KOPT-K1 (cell line): ENCODE results near the gene WNT5A.

Source experiments
- H3K27ac ChIP-seq: fragments of 200-600 bp; sonication (generic); 2 replicates; pipeline ENCODE4 v1.5.1; 2016; ENCODE audit warnings: antibody characterized with exemption, mild to moderate bottlenecking, low read depth, low read length; ENCODE audit not compliant: poor library complexity, severe bottlenecking
- H3K36me3 ChIP-seq: fragments of 200-600 bp; sonication (generic); 2 replicates; pipeline ENCODE4 v1.5.1; 2017; ENCODE audit warnings: antibody characterized with exemption, mild to moderate bottlenecking, low read length, moderate library complexity; ENCODE audit not compliant: insufficient read depth
- H3K9me3 ChIP-seq: fragments of 200-600 bp; sonication (generic); 2 replicates; pipeline ENCODE4 v1.5.1; 2017; ENCODE audit warnings: antibody characterized with exemption, low read length, mild to moderate bottlenecking; ENCODE audit not compliant: insufficient read depth, poor library complexity, severe bottlenecking

The WNT5A gene

GRCh38 chr3:55454611-55455010 is 32.5 kb downstream of the WNT5A start:
- no peaks in the 10 kb centered on the region for H3K36me3 ChIP-seq
- no peaks in the 10 kb centered on the region for H3K9me3 ChIP-seq
- no peak overlapping the region for H3K27ac ChIP-seq

GRCh38 chr3:55453886-55454496 is 33.1 kb downstream of the WNT5A start:
- Histone ChIP-seq H3K27ac (no peak overlapping the region), H3K9me3 (no peaks in the 10 kb centered on the region), H3K36me3 (no peaks in the 10 kb centered on the region)

- Histone ChIP-seq H3K27ac (no peak overlapping the region), H3K36me3 (no peaks in the 10 kb centered on the region), H3K9me3 (no peaks in the 10 kb centered on the region)
These were observed 34.2 kb downstream of the WNT5A start for GRCh38 chr3:55452886-55453285.

GRCh38 chr3:55449527-55449926 is 37.6 kb downstream of the WNT5A start:
- Histone ChIP-seq H3K27ac (no peak overlapping the region), H3K9me3 (no peaks in the 10 kb centered on the region), H3K36me3 (no peaks in the 10 kb centered on the region)

GRCh38 chr3:55446850-55447249 is 40.3 kb downstream of the WNT5A start:
- Histone ChIP-seq H3K9me3 (no peaks in the 10 kb centered on the region), H3K27ac (no peak overlapping the region), H3K36me3 (no peaks in the 10 kb centered on the region)

GRCh38 chr3:55445551-55445950 is 41.6 kb downstream of the WNT5A start:
- no peaks in the 10 kb centered on the region for H3K9me3 ChIP-seq
- H3K27ac ChIP-seq = no peak overlapping the region
- no peaks in the 10 kb centered on the region for H3K36me3 ChIP-seq

- H3K9me3 ChIP-seq = no peaks in the 10 kb centered on the region
- H3K36me3 ChIP-seq = no peaks in the 10 kb centered on the region
- H3K27ac ChIP-seq = no peak overlapping the region
These were observed 43.8 kb downstream of the WNT5A start for GRCh38 chr3:55443346-55443745.

- Histone ChIP-seq H3K27ac (no peak overlapping the region), H3K9me3 (no peaks in the 10 kb centered on the region), H3K36me3 (no peaks in the 10 kb centered on the region)
These were observed 44.2 kb downstream of the WNT5A start for GRCh38 chr3:55442861-55443260.

- Histone ChIP-seq H3K36me3 (no peaks in the 10 kb centered on the region), H3K9me3 (no peaks in the 10 kb centered on the region), H3K27ac (no peak overlapping the region)
These were observed 45.6 kb downstream of the WNT5A start for GRCh38 chr3:55441499-55441898.

GRCh38 chr3:55440104-55440708 is 46.9 kb downstream of the WNT5A start:
- Histone ChIP-seq H3K27ac (no peak overlapping the region), H3K9me3 (no peaks in the 10 kb centered on the region), H3K36me3 (no peaks in the 10 kb centered on the region)

- Histone ChIP-seq H3K27ac (no peak overlapping the region), H3K9me3 (no peaks in the 10 kb centered on the region), H3K36me3 (no peaks in the 10 kb centered on the region)
These were observed 47.4 kb downstream of the WNT5A start for GRCh38 chr3:55439657-55440056.

GRCh38 chr3:55436644-55437043 is 50.5 kb downstream of the WNT5A start:
- H3K36me3 ChIP-seq = no peaks in the 10 kb centered on the region
- no peak overlapping the region for H3K27ac ChIP-seq
- H3K9me3 ChIP-seq = no peaks in the 10 kb centered on the region

GRCh38 chr3:55435491-55435890 is 51.6 kb downstream of the WNT5A start:
- no peaks in the 10 kb centered on the region for H3K9me3 ChIP-seq
- no peaks in the 10 kb centered on the region for H3K36me3 ChIP-seq
- H3K27ac ChIP-seq = no peak overlapping the region

- H3K9me3 ChIP-seq = no peaks in the 10 kb centered on the region
- no peaks in the 10 kb centered on the region for H3K36me3 ChIP-seq
- no peak overlapping the region for H3K27ac ChIP-seq
These were observed 52.3 kb downstream of the WNT5A start for GRCh38 chr3:55434789-55435188.

GRCh38 chr3:55431041-55431440 is 56.1 kb downstream of the WNT5A start:
- no peak overlapping the region for H3K27ac ChIP-seq

GRCh38 chr3:55427739-55428138 is 59.4 kb downstream of the WNT5A start:
- Histone ChIP-seq H3K36me3 (no peaks in the 10 kb centered on the region), H3K27ac (no peak overlapping the region), H3K9me3 (no peaks in the 10 kb centered on the region)

More at GRCh38 chr3:55431041-55431440, 56.1 kb downstream of the WNT5A start:
- Histone ChIP-seq H3K36me3 (no peaks in the 10 kb centered on the region), H3K9me3 (no peaks in the 10 kb centered on the region)
